Measurements from ENCODE around the gene HPD.

GRCh38 chr12:121839993-121840761 is 18.5 kb downstream of the HPD start:
- TF ChIP-seq REST (IDR thresholded peaks at IDR 0.05; ENCODE audit: low read depth, low read length) (no peak), EP300 (IDR thresholded peaks at IDR 0.05; ENCODE audit: borderline replicate concordance in 1 of 2, low read depth in 1 of 2, low read length in 1 of 2) (no peak), TAF1 (IDR thresholded peaks at IDR 0.05; ENCODE audit: borderline replicate concordance, low read depth, low read length) (no peak), TEAD4 (IDR thresholded peaks at IDR 0.05; ENCODE audit: borderline replicate concordance, insufficient read depth) (no peak), PBX3 (IDR thresholded peaks at IDR 0.05) (no peak), CTCF (IDR thresholded peaks at IDR 0.05) (no peak), CHD2 (IDR thresholded peaks at IDR 0.05; ENCODE audit: low read length, partially characterized antibody) (no peak), MXI1 (IDR thresholded peaks at IDR 0.05; ENCODE audit: low read depth, low read length) (no peak), POLR2AphosphoS5 (IDR thresholded peaks at IDR 0.05; ENCODE audit: low read depth, low read length) (no peak), USF1 (IDR thresholded peaks at IDR 0.05; ENCODE audit: borderline replicate concordance, low read depth) (no peak), RCOR1 (IDR thresholded peaks at IDR 0.05; ENCODE audit: low read length) (no peak), RAD21 (IDR thresholded peaks at IDR 0.05; ENCODE audit: low read length) (no peak)
